GM21526 (cell line): ENCODE results near the gene DST.
"Not testable (repeated sequence)": the region's sequence is repeated elsewhere in the genome, so short reads cannot be mapped to it uniquely, and the experiment has no call there.

Experiments used
- ATAC-seq: cut with Tn5 transposase; IDR thresholded peaks from one replicate; pipeline ENCODE4 v1.9.1; 2021; ENCODE audit warnings: moderate library complexity; ENCODE audit not compliant: unreplicated experiment, low FRiP score

Gene DST

GRCh38 chr6:56664029-56664428, 21.3 kb upstream of the DST start:
- no peak for ATAC-seq

DNA sequence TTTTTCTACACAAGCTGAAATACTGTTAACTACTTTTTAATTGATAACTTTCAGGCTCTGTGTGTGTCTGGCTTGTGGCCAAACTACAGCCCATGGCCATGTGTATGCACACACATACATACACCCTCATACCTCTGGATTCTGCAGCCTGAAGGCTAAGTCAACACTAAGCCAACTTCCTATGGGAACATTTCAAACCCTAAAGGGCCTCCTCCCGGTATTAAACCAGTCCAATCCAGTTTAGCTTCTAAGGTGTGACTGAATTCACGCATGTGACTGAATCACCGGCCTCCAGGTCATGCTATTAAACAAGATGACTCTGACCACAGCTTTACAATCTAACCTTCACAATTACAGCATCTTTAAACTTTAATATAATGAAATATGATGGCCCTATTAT, 20.7 kb upstream of the DST start:
- ATAC-seq = no peak

- ATAC-seq = not testable (repeated sequence)
These were observed 18.6 kb upstream of the DST start for GRCh38 chr6:56661338-56661737.

DNA sequence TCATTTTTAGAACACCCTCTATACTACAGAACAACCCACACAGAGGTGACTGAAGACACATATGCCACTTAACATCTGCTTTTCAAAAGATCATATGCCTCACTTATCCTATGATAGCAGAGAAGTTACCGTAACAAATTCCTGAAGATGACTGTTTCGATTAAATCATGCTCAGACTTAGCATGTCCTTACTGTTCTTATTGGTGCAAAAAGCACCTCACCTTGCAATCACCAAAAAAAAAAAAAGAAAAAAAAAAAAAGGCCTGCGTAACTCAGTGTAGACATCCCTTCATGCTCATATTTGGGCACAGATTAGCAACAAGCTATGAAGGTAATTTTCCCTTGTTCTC, 17.7 kb upstream of the DST start:
- peak; percentile 35 for ATAC-seq

DNA sequence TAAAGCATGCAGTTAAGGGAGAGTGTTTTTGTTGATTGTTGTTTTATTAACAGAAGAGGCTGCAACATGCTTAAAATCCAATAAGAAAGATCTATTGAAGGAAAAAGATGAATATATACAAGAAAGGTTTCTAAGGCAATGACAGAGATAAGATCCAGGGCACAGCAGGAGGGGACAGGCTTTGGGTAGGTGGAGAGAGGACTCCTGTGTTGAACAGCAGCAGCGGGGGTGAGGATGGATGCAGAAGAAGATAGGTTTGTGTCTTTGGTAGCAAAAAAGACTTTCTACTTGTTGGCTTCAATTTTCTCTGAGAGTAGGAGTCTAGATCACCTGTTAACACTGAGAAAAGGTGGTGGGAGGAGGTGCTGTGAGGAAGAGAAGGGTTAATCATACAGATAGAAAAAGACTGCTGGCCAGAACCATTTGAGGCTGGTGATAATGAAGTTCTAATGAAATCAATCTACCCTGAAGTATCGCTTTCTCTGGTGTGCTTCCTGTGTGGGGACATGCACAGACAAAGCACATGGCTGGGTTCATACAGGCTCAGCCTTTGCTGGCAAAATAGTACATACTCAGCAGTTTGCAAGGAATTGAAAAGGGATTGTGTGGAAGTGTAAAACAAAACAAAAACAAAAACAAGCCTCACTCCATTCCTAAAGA, 17.2 kb upstream of the DST start:
- peak; percentile 86 for ATAC-seq

GRCh38 chr6:56658326-56658725, 15.6 kb upstream of the DST start:
- no peak for ATAC-seq

DNA sequence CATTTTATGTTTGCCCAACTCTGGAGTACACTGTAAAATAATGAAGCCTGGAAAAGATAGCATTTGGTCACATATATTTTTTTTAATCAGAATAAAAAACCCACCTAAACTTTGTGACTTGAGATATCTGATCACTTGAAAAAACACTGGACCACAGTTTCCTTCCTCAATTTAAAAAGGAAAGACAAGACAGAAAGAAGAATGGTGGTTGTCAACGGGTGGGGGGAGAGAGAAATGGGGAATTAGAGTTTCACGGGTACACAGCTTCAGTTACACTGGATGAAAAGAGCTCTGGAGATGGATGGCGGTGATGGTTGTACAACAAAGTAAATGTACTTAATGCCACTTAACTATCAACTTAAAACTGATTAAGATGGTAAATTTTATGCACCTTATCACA, 14.7 kb upstream of the DST start:
- no peak for ATAC-seq

DNA sequence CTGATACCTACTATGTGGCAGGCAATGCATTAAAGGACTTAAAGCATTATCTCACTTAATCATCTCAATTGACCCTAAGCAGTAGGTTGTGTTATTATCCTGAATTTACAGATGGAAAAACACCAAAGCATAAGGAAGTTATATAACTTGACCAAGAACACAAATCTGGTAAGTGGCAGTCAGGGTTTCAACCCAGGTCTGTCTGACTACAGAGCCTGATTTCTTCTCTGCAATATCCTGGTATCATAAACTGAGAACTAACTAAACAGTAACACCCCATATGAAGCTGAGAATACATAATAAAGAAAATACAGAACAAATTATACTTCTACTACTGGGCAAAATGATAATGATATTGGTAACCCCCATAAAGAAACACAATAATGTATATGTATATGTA, 13.8 kb upstream of the DST start:
- no peak for ATAC-seq

DNA sequence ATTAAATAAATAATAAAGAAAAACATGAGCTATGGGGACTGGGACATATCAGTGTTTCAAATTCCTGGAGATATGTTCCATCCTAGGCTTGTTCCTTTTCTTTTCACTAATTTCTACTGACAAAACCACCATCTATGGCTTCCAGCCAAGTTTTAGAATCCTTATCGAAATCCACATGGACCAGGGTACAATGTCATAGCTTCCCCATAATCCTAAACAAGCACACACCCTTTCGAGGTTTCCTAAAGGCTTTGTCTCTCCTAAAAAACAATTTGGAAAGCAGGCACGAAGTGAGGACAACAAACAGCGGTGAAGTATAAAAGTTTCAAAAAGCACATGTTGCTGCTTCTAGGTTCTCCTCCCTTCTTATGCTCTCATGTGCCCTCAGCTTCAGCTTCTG, 13.3 kb upstream of the DST start:
- ATAC-seq = no peak

- ATAC-seq = no peak
These were observed 12.6 kb upstream of the DST start for GRCh38 chr6:56655249-56655648.

DNA sequence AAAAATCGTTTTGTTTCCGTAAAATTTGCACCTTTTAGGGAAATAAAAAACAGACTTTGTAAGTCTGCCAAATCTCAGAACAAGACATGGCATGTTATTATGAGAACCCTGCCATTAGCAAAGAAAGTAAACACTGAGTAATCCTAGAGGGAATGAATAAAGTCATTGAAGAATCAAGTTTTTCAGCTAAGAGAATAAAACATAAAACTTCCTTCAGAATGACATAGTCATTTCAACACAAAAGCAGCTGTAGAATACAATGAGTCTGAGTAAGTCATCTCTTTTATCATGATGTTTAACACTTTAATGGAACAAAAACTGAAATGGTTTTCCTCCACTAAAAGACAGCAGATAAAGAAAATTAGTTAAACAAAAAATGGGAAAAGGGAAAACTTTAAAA, 10.3 kb upstream of the DST start:
- ATAC-seq = no peak

DNA sequence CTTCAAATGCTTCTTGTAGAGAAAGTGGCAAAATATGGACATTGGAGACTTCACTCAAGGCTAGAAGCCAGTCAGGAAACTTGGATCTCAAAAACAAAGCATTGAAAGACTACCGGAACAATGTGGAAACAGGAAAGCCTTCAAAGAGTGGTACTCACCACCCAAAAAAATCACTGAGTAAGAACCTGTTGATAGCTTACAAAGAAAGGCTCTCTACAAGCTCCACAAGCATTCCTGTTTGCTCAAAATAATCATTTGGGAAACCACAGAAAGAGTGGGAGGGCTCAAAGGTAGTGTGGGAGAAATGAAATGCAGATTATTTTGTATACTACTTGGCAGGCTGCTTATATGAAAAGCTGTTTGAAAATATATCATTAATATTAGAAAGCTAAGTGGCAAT, 9.5 kb upstream of the DST start:
- no peak for ATAC-seq

DNA sequence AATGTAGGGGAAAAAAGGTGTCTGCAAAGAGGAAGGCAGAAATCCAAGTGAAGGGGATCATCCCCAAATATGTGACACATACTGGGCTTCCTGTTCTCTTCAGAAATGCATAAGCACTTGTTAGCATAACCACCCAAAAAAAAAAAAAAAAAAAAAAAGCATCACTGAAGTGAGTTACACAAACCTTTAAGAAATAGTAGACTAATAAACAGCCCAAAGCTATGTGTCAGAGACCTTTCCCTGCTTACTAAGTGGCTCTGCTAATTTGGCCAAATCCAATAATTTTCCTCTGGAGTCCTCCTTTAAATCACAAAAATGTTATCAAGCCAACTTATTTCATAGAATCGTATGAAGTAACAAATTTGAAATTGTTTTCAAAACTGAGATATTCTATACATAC, 7.5 kb upstream of the DST start:
- no peak for ATAC-seq

DNA sequence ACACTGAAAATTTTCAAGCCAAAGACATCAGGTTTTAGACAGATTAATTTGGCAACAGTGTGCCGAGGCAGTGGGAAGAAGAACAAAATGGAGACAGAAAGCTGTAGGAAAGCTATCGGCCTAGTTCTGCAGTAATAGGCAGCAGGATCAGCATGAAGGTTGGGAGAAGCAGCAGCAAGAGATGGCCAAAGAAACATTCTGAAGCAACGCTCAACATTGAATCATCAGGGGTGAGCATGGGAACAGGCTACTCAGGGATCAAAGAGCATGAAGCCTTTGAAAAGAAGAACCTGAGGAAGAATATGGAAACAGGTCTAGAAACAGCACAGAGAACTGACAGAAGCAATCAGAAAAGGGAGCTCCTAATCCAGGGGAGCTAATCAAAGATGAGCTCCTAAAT, 7.1 kb upstream of the DST start:
- ATAC-seq = no peak

DNA sequence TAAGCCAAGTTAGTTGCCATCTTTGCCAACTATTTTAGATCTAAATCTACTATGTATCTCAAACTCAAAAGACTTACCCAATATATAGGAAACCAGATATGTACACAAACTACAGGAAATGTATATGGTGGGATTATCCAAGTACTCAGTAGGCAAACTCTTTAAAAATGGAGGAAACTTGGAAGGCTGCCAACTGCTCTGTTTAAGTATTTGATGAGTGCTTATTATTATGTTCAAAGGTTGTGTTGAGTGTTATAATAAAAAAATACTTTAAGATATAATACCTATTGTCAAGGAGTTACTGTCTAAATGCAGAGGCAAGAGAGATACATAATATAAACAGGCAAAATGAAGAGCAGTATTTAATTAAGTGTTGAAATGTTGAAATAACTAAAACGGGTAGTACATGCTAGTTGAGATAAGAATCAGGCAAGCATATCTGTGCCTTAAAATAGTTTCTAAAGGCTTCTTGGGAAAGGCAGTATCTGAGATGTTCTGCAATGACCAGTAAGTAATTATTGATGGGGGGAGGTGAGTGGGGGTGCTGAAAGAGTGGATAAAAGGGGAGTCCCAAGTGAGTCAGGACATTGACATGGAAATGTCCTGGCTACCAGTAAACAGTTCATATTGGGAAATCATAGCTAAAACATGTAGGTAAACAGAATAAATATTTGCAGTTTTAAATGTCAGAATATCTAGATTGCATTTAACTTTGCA, 6.5 kb upstream of the DST start:
- no peak for ATAC-seq

GRCh38 chr6:56647172-56647762, 4.6 kb upstream of the DST start:
- no peak for ATAC-seq

DNA sequence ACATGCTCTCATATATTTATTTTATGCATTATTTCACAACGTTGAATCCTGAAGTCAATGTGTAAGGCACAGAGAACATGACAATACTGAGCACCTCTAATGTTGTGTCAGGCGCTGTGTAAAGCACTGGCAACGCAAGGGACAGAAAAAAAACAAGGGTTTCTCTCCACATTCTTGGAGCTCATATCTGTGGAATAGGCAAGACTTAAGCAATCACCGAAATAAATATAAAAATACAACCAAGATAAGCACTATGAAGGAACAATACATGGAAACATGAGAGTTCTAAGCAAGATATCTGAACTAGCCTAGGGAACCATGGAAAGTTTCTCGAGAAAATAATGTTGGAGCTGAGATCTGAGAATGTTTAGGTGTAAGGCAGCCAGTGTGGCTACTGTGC, 1.7 kb upstream of the DST start:
- no peak for ATAC-seq

GRCh38 chr6:56643379-56644089, 845 bp upstream of the DST start:
- no peak for ATAC-seq

- ATAC-seq = no peak
These were observed 2.3 kb downstream of the DST start for GRCh38 chr6:56640374-56640773.

DNA sequence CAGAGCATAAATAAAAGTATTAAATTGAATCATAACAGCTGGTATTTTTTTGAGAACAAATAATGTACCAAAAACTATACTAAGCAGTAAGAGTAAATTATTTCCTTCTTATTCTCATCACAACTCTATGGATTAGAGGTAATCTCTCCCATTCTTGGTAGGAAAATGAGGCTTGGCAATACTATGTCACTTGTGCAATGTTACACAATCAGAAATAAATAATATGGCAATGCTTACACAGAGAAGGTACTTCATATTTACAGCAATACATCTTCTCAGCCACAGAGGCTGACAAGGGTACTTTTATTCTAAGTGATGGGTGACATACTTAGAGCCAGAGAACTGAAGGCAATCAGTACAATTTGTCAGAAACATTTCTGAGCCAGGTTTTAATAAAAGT, 3.9 kb downstream of the DST start:
- no peak for ATAC-seq

GRCh38 chr6:56637640-56638039, 5.0 kb downstream of the DST start:
- ATAC-seq = no peak

GRCh38 chr6:56628105-56628504, 14.6 kb downstream of the DST start:
- ATAC-seq = no peak
